Uterus (tissue), 4 donors: ENCODE measurements around the gene SLC35A2. TPM values are rescaled to one million over a fixed set of nuclear protein-coding genes. Genes with fewer than 3 reads are reported as not detected.

Experiments
- DNase-seq, 2 donors: peaks; one replicate each; pipeline ENCODE4 v3.0.0-alpha.2; 2019 to 2020
- H3K27ac ChIP-seq, 2 donors: fragments of 200-600 bp; sonication (generic); 1 replicate in 1 of 2; 2 replicates in 1 of 2; pipeline ENCODE4 v1.5.1; 2016 to 2018
- H3K27me3 ChIP-seq, 2 donors: fragments of 200-600 bp; sonication (generic); one replicate each; pipeline ENCODE4 v1.5.1; 2018 to 2019; ENCODE audit warnings: control low read depth in 1 of 2
- H3K36me3 ChIP-seq, 2 donors: fragments of 200-600 bp; sonication (generic); one replicate each; pipeline ENCODE4 v1.5.1; 2019; ENCODE audit warnings: control low read depth in 1 of 2
- H3K4me1 ChIP-seq, 2 donors: fragments of 200-600 bp; sonication (generic); one replicate each; pipeline ENCODE4 v1.5.1; 2018 to 2019; ENCODE audit warnings: control low read depth in 1 of 2
- H3K4me3 ChIP-seq, 2 donors: fragments of 200-600 bp; sonication (generic); 1 replicate in 1 of 2; 2 replicates in 1 of 2; pipeline ENCODE4 v1.5.1; 2018 to 2019; ENCODE audit warnings: mild to moderate bottlenecking in 1 of 2
- H3K9me3 ChIP-seq, 2 donors: fragments of 200-600 bp; sonication (generic); one replicate each; pipeline ENCODE4 v1.5.1; 2019; ENCODE audit warnings: control low read depth in 1 of 2
- POLR2A ChIP-seq, 2 donors: fragments of 450-650 bp; IDR thresholded peaks; one replicate each; pipeline ENCODE4 v1.6.1; 2016; ENCODE audit warnings: antibody characterized with exemption in 2 of 2, mild to moderate bottlenecking in 1 of 2, moderate library complexity in 1 of 2
- intact Hi-C: fragments of 100-400 bp; cut with DNase I; formaldehyde crosslinking; loops from one replicate; pipeline ENCODE4 v1.15.1; 2023; ENCODE audit warnings: low total_unique reads
- total RNA-seq, 4 donors: library from RNA; depleted of rRNA in 3 of 4; stranded (reverse); fragments of >200 nt in 3 of 4; gene quantifications; one replicate each; pipeline versions ENCODE4 v1.1.0 to v1.2.4, GENCODE V29; 2014 to 2023
- TF ChIP-seq, protein P1 (sequence below), 4 experiments: fragments of 200-600 bp in 2 of 4; fragments of 450-650 bp in 2 of 4; sonication (generic) in 2 of 4; IDR thresholded peaks; one replicate each; pipeline ENCODE4 v1.5.1; 2016 to 2019; ENCODE audit warnings: antibody characterized with exemption in 4 of 4, mild to moderate bottlenecking in 2 of 4, moderate library complexity in 1 of 4
- donor health status: DM: yes; HTN: yes; CAD: no.

SLC35A2 gene
- total RNA-seq, 4 donors from 2014 or later, result 4.4 to 16.9 (median 11.1) TPM

- H3K4me3 ChIP-seq, result no peak overlapping the region
- no peak for DNase-seq
- no peak overlapping the region for H3K27ac ChIP-seq
- no peaks in the 10 kb centered on the region for H3K36me3 ChIP-seq
- intact Hi-C loops, result no loop called here
- no peaks in the 10 kb centered on the region for H3K9me3 ChIP-seq
- no peaks in the 10 kb centered on the region for H3K4me1 ChIP-seq
- no peaks in the 10 kb centered on the region for H3K27me3 ChIP-seq
- TF ChIP-seq, protein P1, sequence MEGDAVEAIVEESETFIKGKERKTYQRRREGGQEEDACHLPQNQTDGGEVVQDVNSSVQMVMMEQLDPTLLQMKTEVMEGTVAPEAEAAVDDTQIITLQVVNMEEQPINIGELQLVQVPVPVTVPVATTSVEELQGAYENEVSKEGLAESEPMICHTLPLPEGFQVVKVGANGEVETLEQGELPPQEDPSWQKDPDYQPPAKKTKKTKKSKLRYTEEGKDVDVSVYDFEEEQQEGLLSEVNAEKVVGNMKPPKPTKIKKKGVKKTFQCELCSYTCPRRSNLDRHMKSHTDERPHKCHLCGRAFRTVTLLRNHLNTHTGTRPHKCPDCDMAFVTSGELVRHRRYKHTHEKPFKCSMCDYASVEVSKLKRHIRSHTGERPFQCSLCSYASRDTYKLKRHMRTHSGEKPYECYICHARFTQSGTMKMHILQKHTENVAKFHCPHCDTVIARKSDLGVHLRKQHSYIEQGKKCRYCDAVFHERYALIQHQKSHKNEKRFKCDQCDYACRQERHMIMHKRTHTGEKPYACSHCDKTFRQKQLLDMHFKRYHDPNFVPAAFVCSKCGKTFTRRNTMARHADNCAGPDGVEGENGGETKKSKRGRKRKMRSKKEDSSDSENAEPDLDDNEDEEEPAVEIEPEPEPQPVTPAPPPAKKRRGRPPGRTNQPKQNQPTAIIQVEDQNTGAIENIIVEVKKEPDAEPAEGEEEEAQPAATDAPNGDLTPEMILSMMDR (IDR thresholded peaks at IDR 0.05), result no peak
- no peak for TF ChIP-seq POLR2A (IDR thresholded peaks at IDR 0.05)
Observed at GRCh38 chrX:48935301-48935670, 23.8 kb upstream of the SLC35A2 start.

GRCh38 chrX:48934581-48935300 is 23.3 kb upstream of the SLC35A2 start:
- Histone ChIP-seq H3K27ac (no peak overlapping the region), H3K27me3 (no peaks in the 10 kb centered on the region), H3K4me3 (no peak overlapping the region), H3K4me1 (no peaks in the 10 kb centered on the region), H3K36me3 (no peaks in the 10 kb centered on the region), H3K9me3 (no peaks in the 10 kb centered on the region)
- DNase-seq, result no peak
- TF ChIP-seq POLR2A (IDR thresholded peaks at IDR 0.05), result no peak
- TF ChIP-seq, protein P1 (IDR thresholded peaks at IDR 0.05), result no peak
- intact Hi-C loops, result no loop called here

DNA sequence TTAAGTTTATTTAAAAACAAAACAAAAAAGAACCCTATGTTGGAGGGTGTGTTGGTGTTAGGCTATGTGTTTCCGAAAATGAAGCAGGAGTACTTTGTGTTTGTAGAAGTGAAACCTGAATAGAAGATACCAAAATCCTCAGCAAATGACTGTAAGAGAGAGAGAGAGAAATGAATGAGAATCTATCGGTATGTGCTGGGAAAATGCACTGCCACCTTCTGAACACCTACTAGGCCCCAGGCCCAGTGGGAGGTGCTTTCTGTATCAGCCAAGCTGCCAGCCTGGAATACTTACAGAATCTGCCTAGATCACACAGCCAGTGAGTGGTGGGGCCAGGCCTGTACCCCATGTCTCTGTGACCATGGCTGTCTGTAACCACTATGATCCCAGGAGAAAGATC is 22.3 kb upstream of the SLC35A2 start:
- DNase-seq, result no peak
- no peaks in the 10 kb centered on the region for H3K36me3 ChIP-seq
- H3K27me3 ChIP-seq, result no peaks in the 10 kb centered on the region
- no peaks in the 10 kb centered on the region for H3K4me1 ChIP-seq
- H3K9me3 ChIP-seq, result no peaks in the 10 kb centered on the region
- intact Hi-C loops, result no loop called here
- TF ChIP-seq POLR2A (IDR thresholded peaks at IDR 0.05), result no peak
- TF ChIP-seq, protein P1 (IDR thresholded peaks at IDR 0.05), result no peak
- H3K4me3 ChIP-seq, result no peak overlapping the region
- no peak overlapping the region for H3K27ac ChIP-seq

DNA sequence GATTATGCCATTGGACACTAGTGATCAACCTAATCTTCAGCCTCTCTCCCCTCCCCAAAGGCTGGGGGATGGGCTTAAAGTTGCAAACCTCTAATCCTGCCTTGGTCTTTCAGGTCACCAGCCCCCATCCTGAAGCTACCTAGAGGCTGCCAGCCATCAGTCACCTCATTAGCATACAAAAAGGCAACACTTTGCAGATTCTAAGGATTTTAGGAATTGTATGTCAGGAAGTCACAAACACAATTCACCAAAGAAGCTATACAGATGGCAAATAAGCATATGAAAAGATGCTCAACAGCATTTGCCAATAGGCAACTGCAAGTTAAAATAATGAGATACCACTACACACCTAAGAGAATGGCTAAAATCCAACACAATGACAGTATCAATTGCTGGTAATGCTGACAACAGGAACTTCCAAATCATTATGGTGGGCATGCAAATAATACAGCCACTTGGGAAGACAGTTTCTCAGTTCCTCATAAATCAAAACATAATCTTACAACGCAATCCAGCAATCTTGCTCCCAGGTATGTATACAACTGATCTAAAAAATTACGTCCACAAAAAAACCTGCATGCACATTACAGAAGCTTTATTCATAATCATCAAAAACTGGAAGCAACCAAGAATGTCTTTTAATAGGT is 16.4 kb upstream of the SLC35A2 start:
- H3K4me1 ChIP-seq, result no peaks in the 10 kb centered on the region
- TF ChIP-seq, protein P1 (IDR thresholded peaks at IDR 0.05), result no peak
- TF ChIP-seq POLR2A (IDR thresholded peaks at IDR 0.05), result no peak
- no peak for DNase-seq
- intact Hi-C loops, result no loop called here
- no peaks in the 10 kb centered on the region for H3K36me3 ChIP-seq
- H3K27me3 ChIP-seq, result no peaks in the 10 kb centered on the region
- H3K9me3 ChIP-seq, result no peaks in the 10 kb centered on the region
- no peak overlapping the region for H3K4me3 ChIP-seq
- H3K27ac ChIP-seq, result no peak overlapping the region

DNA sequence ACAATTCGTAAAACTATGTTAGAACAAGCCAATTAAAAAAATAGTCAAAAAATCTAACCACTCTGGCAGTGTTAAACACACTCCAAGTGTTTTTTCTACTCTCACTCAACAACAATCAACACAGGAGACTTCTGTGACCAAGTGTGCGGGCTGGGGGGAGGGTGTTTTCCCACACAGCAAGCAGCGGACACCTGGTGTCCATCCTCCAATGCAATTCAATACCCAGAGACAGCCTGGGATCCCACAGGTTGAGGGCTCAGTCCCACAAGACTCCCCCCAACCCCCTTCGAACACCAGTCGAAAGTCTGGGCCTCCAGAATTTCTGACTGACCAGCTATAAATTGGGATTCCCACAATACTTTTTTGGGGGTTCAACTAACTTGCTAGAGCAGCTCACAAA is 15.7 kb upstream of the SLC35A2 start:
- no peak overlapping the region for H3K27ac ChIP-seq
- H3K4me3 ChIP-seq, result no peak overlapping the region
- no peaks in the 10 kb centered on the region for H3K9me3 ChIP-seq
- no peaks in the 10 kb centered on the region for H3K27me3 ChIP-seq
- no peaks in the 10 kb centered on the region for H3K4me1 ChIP-seq
- DNase-seq, result no peak
- intact Hi-C loops, result no loop called here
- TF ChIP-seq, protein P1 (IDR thresholded peaks at IDR 0.05), result no peak
- no peak for TF ChIP-seq POLR2A (IDR thresholded peaks at IDR 0.05)
- no peaks in the 10 kb centered on the region for H3K36me3 ChIP-seq
